IPS DF 6.9 (cell line): ENCODE data around the gene AFF3.

Source experiments
- DNase-seq: peaks from one replicate; pipeline ENCODE4 v3.0.0-alpha.2; 2013; ENCODE audit warnings: low read depth, low spot score
- H3K27ac ChIP-seq: one replicate; pipeline ENCODE4 v1.5.1; 2013; ENCODE audit warnings: low read length, control low read depth
- H3K27me3 ChIP-seq: 2 replicates; pipeline ENCODE4 v1.6.1; 2013; ENCODE audit warnings: mild to moderate bottlenecking, low read length; ENCODE audit not compliant: control insufficient read depth, insufficient read depth
- H3K36me3 ChIP-seq: 2 replicates; pipeline ENCODE4 v1.6.1; 2013; ENCODE audit warnings: low read length; ENCODE audit not compliant: control insufficient read depth, insufficient read depth
- H3K4me1 ChIP-seq: 2 replicates; pipeline ENCODE4 v1.6.1; 2013; ENCODE audit warnings: low read length; ENCODE audit not compliant: control insufficient read depth, insufficient read depth
- H3K4me3 ChIP-seq: 2 replicates; pipeline ENCODE4 v1.5.1; 2013; ENCODE audit warnings: mild to moderate bottlenecking, low read length
- H3K9me3 ChIP-seq: 2 replicates; pipeline ENCODE4 v1.6.1; 2013; ENCODE audit warnings: low read length, inconsistent platforms; ENCODE audit not compliant: control insufficient read depth, insufficient read depth
- WGBS: extraction: QIAGEN DNeasy Blood & Tissue Kit; methylation state at CpG from one replicate; pipeline ENCODE4 v1.1.7; 2013; ENCODE audit warnings: mixed read lengths, missing lambda C conversion rate; ENCODE audit not compliant: insufficient read length, insufficient coverage; 5-methylcytosine and 5-hydroxymethylcytosine counted together

The AFF3 gene

DNA sequence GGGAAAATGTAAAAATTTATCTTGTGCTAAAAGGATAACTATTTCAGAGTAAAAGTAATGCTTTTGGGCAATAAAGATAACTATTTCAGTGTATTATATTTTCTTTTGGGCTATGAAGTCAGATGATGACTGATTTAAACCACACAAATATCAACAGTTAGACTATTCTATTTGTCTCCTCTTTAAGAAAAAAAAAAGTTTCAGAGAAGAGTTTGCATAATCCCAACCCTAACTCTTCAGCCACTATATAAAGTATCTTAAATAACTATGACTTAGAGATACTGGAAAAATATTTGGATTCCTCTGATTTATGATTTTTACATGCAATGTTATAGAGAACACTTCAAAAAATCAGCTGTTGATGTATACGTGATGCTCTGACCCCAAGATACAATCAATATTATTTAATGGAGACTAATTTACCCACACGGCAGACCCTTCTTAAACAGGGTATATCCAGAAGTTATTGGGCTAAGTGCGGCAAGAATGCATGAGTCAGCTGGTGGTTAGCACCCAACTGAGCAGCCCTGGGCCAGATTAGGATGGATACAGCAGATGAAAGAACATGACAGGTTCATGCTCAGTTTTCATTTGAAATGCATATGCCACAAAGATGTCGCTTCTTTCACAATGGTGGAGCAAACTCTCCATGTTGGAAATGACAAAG is 279.0 kb downstream of the AFF3 start:
- Histone ChIP-seq H3K27me3 (no peaks in the 10 kb centered on the region), H3K4me3 (no peak overlapping the region), H3K4me1 (no peaks in the 10 kb centered on the region), H3K9me3 (no peaks in the 10 kb centered on the region), H3K36me3 (no peaks in the 10 kb centered on the region), H3K27ac (no peak overlapping the region)
- no CpG with 5 or more reads among the region's 4 CpGs for WGBS
- DNase-seq: no peak

GRCh38 chr2:99862566-99862965 is 279.8 kb downstream of the AFF3 start:
- no peaks in the 10 kb centered on the region for H3K4me1 ChIP-seq
- H3K9me3 ChIP-seq: no peaks in the 10 kb centered on the region
- WGBS: no CpG with 5 or more reads among the region's 3 CpGs
- H3K36me3 ChIP-seq: no peaks in the 10 kb centered on the region
- H3K27me3 ChIP-seq: no peaks in the 10 kb centered on the region
- no peak overlapping the region for H3K27ac ChIP-seq
- H3K4me3 ChIP-seq: no peak overlapping the region
- no peak for DNase-seq

GRCh38 chr2:99861376-99861760 is 281.0 kb downstream of the AFF3 start:
- Histone ChIP-seq H3K27ac (no peak overlapping the region), H3K36me3 (no peaks in the 10 kb centered on the region), H3K27me3 (no peaks in the 10 kb centered on the region), H3K4me3 (no peak overlapping the region), H3K4me1 (no peaks in the 10 kb centered on the region), H3K9me3 (no peaks in the 10 kb centered on the region)
- no CpG with 5 or more reads among the region's 2 CpGs for WGBS
- no peak for DNase-seq

- no peaks in the 10 kb centered on the region for H3K36me3 ChIP-seq
- H3K9me3 ChIP-seq: no peaks in the 10 kb centered on the region
- H3K27me3 ChIP-seq: no peaks in the 10 kb centered on the region
- no peak overlapping the region for H3K4me3 ChIP-seq
- no CpG with 5 or more reads among the region's 4 CpGs for WGBS
- no peak overlapping the region for H3K27ac ChIP-seq
- no peaks in the 10 kb centered on the region for H3K4me1 ChIP-seq
- no peak for DNase-seq
Measured at GRCh38 chr2:99860720-99861375, 281.5 kb downstream of the AFF3 start.

DNA sequence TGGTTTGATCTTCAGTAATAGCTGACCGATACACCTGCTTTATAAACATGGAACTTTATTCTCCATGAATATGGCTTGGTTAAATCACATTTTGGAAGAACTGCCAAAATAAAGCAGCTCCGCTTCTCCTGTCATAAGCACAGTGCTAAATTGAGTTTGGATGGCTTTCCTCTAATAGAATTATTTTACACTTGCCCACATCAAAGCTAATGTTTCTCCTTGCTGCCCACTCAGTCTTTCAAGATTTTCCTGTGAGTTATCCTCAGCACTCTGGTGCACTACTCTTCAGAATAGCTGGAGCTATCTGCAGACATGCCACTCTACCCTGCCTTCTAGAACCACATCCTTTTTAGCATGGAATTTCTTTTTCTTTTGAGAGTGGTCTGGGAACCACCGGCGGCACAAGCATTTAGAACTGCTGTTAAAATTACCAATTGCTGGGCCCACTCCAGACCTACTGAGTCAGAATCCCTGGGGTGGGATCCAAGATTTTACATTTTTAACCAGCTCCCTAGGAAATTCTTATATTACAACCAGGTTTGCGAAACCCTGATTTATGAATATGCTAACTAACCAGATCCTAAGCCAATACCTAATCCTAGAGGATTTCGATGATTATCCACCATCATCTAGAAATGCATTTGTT is 283.3 kb downstream of the AFF3 start:
- no CpG with 5 or more reads among the region's 6 CpGs for WGBS
- no peaks in the 10 kb centered on the region for H3K4me1 ChIP-seq
- DNase-seq: no peak
- no peaks in the 10 kb centered on the region for H3K9me3 ChIP-seq
- H3K27ac ChIP-seq: no peak overlapping the region
- no peaks in the 10 kb centered on the region for H3K36me3 ChIP-seq
- H3K27me3 ChIP-seq: no peaks in the 10 kb centered on the region
- H3K4me3 ChIP-seq: no peak overlapping the region

GRCh38 chr2:99857867-99858444 is 284.4 kb downstream of the AFF3 start:
- no CpG with 5 or more reads among the region's 4 CpGs for WGBS

GRCh38 chr2:99857372-99857771 is 285.0 kb downstream of the AFF3 start:
- Histone ChIP-seq H3K27ac (no peak overlapping the region), H3K27me3 (no peaks in the 10 kb centered on the region), H3K4me3 (no peak overlapping the region), H3K9me3 (no peaks in the 10 kb centered on the region), H3K4me1 (no peaks in the 10 kb centered on the region), H3K36me3 (no peaks in the 10 kb centered on the region)
- no CpG with 5 or more reads among the region's 1 CpG for WGBS
- no peak for DNase-seq

More at GRCh38 chr2:99857867-99858444, 284.4 kb downstream of the AFF3 start:
- Histone ChIP-seq H3K36me3 (no peaks in the 10 kb centered on the region), H3K4me3 (no peak overlapping the region), H3K27me3 (no peaks in the 10 kb centered on the region), H3K4me1 (no peaks in the 10 kb centered on the region), H3K9me3 (no peaks in the 10 kb centered on the region), H3K27ac (no peak overlapping the region)
- DNase-seq: no peak

GRCh38 chr2:99856119-99856518 is 286.3 kb downstream of the AFF3 start:
- no peak overlapping the region for H3K4me3 ChIP-seq
- no peaks in the 10 kb centered on the region for H3K9me3 ChIP-seq
- WGBS: no CpG with 5 or more reads among the region's 1 CpG
- no peak overlapping the region for H3K27ac ChIP-seq
- H3K36me3 ChIP-seq: no peaks in the 10 kb centered on the region
- DNase-seq: no peak
- no peaks in the 10 kb centered on the region for H3K4me1 ChIP-seq
- H3K27me3 ChIP-seq: no peaks in the 10 kb centered on the region

- no peak for DNase-seq
- no peak overlapping the region for H3K4me3 ChIP-seq
- no peaks in the 10 kb centered on the region for H3K36me3 ChIP-seq
- no CpG with 5 or more reads among the region's 5 CpGs for WGBS
- no peaks in the 10 kb centered on the region for H3K9me3 ChIP-seq
- H3K27ac ChIP-seq: no peak overlapping the region
- H3K27me3 ChIP-seq: no peaks in the 10 kb centered on the region
- H3K4me1 ChIP-seq: no peaks in the 10 kb centered on the region
Measured at GRCh38 chr2:99854236-99854852, 288.0 kb downstream of the AFF3 start.

- WGBS: no CpG with 5 or more reads among the region's 2 CpGs
- Histone ChIP-seq H3K9me3 (no peaks in the 10 kb centered on the region), H3K27ac (no peak overlapping the region), H3K36me3 (no peaks in the 10 kb centered on the region), H3K4me1 (no peaks in the 10 kb centered on the region), H3K27me3 (no peaks in the 10 kb centered on the region), H3K4me3 (no peak overlapping the region)
- DNase-seq: no peak
Measured at GRCh38 chr2:99852956-99853355, 289.4 kb downstream of the AFF3 start.
